Ovary (tissue), 9 donors: ENCODE data around the gene CDC42BPB. TPM values are rescaled to one million over a fixed set of nuclear protein-coding genes. Genes with fewer than 3 reads are reported as not detected.

ENCODE experiments used
- DNase-seq, 5 donors: peaks; one replicate each; pipeline ENCODE4 v3.0.0-alpha.2; 2019 to 2020
- H3K27ac ChIP-seq, 2 donors: fragments of 200-600 bp; one replicate each; pipeline versions ENCODE4 v1.5.1 to v1.8.0; 2019 to 2022
- H3K27me3 ChIP-seq: fragments of 200-600 bp; one replicate; pipeline ENCODE4 v1.8.0; 2022
- H3K36me3 ChIP-seq: fragments of 200-600 bp; sonication (generic); one replicate; pipeline ENCODE4 v1.5.1; 2019
- H3K4me1 ChIP-seq: one replicate; pipeline ENCODE4 v1.8.1; 2013; ENCODE audit warnings: mild to moderate bottlenecking, moderate library complexity; ENCODE audit not compliant: insufficient read depth
- H3K4me3 ChIP-seq: fragments of 200-600 bp; sonication (generic); one replicate; pipeline ENCODE4 v1.5.1; 2017
- H3K9me3 ChIP-seq, 2 donors: fragments of 200-600 bp in 1 of 2; sonication (generic) in 1 of 2; one replicate each; pipeline versions ENCODE4 v1.5.1 to v1.8.1; 2013 to 2019; ENCODE audit warnings: mild to moderate bottlenecking in 1 of 2, moderate library complexity in 1 of 2
- EP300 ChIP-seq: sonication (generic); formaldehyde crosslinking; IDR thresholded peaks from one replicate; pipeline ENCODE4 v1.6.1; 2017; ENCODE audit warnings: antibody characterized with exemption
- POLR2A ChIP-seq: fragments of 450-650 bp; IDR thresholded peaks from one replicate; pipeline ENCODE4 v1.6.1; 2017; ENCODE audit warnings: antibody characterized with exemption, mild to moderate bottlenecking, moderate library complexity
- WGBS, 3 donors: extraction: QIAGEN DNeasy Blood & Tissue Kit in 1 of 3; methylation state at CpG; one replicate each; pipeline versions ENCODE4 v1.1.5 to v1.1.7; 2013 to 2017; 5-methylcytosine and 5-hydroxymethylcytosine counted together
- intact Hi-C, 4 donors: fragments of 100-400 bp; cut with DNase I; formaldehyde crosslinking; loops; one replicate each; pipeline versions ENCODE4 v1.11.0 to v1.15.1; 2022 to 2023
- polyA plus RNA-seq, 2 donors: library from polyadenylated mRNA; stranded (reverse); fragments of 200-250 nt in 1 of 2; fragments of 350-450 nt in 1 of 2; fragmentation: Illumina TruSeq in 1 of 2; extraction: RNeasy Lipid Tissue Mini Kit (QIAGEN cat#74804) in 1 of 2; gene quantifications; one replicate each; pipeline ENCODE4 v1.2.3, GENCODE V29; 2013 to 2014
- total RNA-seq, 7 donors: library from RNA; depleted of rRNA in 2 of 7; stranded (reverse); fragments of >200 nt in 2 of 7; fragmentation: NEBNext Ultra II Directional in 3 of 7; extraction: Animal tissue kit (Norgen Biotek cat#: 25700) in 3 of 7; gene quantifications; one replicate each; pipeline versions ENCODE4 v1.1.0 to v1.2.4, GENCODE V29; 2016 to 2023
- TF ChIP-seq, protein P1 (sequence below), 3 donors: fragments of 450-650 bp in 2 of 3; fragments of 200-600 bp in 1 of 3; IDR thresholded peaks; one replicate each; pipeline versions ENCODE4 v1.5.1 to v1.8.0; 2016 to 2022; ENCODE audit warnings: antibody characterized with exemption in 3 of 3, mild to moderate bottlenecking in 1 of 3
- donor health status: DM: no; HTN: no; CAD: no; lungs with moderate emphysema.
- donor health status: DM: no; HTN: no; CAD: no.
- donor health status: Bipolar disorder and iron deficiency.
- donor health status: DM: yes; HTN: yes; CAD: no.
- donor health status: DM: no; HTN: no; CAD: no.
- donor health status: DM: yes; HTN: yes; CAD: no.

Gene CDC42BPB
- total and polyA plus RNA-seq, 9 donors: 50.0 to 103 (median 75.1) TPM

DNA sequence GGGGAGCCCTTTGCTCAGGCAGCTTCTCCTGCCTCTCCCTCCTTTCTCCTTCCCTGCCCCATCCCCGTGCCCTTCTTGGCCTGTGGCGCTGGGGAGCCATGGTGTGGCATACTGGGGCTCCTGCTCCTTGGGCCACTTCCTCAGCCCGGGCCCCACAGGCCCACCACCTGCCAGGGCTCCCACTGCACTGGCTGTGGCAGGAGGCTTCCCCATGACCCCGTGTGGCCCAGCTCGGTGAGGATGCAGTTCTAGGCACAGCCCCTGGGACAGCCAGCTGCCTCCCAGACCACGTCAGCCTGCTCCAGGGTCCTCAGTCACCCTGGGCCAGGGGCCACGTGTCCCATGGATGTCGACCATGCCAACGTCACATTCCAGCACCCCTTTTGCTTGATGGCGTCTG, 147.9 kb downstream of the CDC42BPB start:
- WGBS, 3 donors: 86 to 90% (median 88%) methylated on average over 10 of the region's 10 CpGs
- no peaks in the 10 kb centered on the region for H3K4me1 ChIP-seq
- TF ChIP-seq, protein P1, sequence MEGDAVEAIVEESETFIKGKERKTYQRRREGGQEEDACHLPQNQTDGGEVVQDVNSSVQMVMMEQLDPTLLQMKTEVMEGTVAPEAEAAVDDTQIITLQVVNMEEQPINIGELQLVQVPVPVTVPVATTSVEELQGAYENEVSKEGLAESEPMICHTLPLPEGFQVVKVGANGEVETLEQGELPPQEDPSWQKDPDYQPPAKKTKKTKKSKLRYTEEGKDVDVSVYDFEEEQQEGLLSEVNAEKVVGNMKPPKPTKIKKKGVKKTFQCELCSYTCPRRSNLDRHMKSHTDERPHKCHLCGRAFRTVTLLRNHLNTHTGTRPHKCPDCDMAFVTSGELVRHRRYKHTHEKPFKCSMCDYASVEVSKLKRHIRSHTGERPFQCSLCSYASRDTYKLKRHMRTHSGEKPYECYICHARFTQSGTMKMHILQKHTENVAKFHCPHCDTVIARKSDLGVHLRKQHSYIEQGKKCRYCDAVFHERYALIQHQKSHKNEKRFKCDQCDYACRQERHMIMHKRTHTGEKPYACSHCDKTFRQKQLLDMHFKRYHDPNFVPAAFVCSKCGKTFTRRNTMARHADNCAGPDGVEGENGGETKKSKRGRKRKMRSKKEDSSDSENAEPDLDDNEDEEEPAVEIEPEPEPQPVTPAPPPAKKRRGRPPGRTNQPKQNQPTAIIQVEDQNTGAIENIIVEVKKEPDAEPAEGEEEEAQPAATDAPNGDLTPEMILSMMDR (IDR thresholded peaks at IDR 0.05): no peak
- TF ChIP-seq POLR2A (no peak), EP300 (no peak)
- no peak for DNase-seq
- no peaks in the 10 kb centered on the region for H3K27me3 ChIP-seq
- no peaks in the 10 kb centered on the region for H3K9me3 ChIP-seq
- no peak overlapping the region for H3K27ac ChIP-seq
- intact Hi-C loops: no loop called here
- H3K36me3 ChIP-seq: no peaks in the 10 kb centered on the region
- H3K4me3 ChIP-seq: no peak overlapping the region

DNA sequence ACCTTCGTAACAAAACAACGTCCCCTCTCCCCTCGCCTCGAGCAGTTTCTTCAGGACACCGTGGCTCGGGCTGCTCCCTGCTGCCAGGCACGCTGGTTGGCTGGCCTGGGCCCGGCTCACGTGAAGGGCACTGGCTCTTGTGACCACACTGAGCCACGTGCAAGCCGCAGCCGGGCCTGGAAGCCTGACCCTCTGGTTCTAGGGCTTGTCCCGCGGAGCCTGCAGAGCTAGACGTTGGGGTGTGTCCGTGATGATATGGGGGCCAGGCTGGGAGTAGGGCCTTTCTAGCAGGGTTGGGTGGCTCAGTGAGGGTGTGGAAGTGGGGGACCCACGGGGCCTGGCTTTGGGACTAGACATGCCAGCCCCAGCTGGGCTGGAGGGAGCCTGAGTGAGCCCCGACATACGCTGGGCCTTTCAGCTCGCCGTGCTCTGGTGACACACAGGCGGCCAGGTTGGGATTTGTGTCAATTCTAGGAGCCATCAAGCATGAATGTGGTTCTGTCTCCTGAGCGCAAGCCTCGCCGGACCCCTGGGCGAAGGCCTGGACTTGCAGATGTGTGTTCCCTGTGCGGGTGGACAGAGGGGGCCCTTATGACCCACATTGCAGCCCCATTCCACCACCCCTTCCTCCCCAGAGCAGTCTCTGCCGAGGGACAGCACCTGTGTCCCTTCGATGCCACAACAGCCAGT, 148.4 kb downstream of the CDC42BPB start:
- WGBS, 3 donors: 90 to 95% (median 93%) methylated on average over 29 of the region's 29 CpGs
- no peaks in the 10 kb centered on the region for H3K9me3 ChIP-seq
- no peak for TF ChIP-seq POLR2A
- TF ChIP-seq, protein P1 (IDR thresholded peaks at IDR 0.05): no peak
- TF ChIP-seq EP300: no peak
- H3K4me1 ChIP-seq: no peaks in the 10 kb centered on the region
- H3K27me3 ChIP-seq: no peaks in the 10 kb centered on the region
- no peak overlapping the region for H3K27ac ChIP-seq
- no peaks in the 10 kb centered on the region for H3K36me3 ChIP-seq
- intact Hi-C loops: no loop called here
- no peak overlapping the region for H3K4me3 ChIP-seq
- DNase-seq: no peak

DNA sequence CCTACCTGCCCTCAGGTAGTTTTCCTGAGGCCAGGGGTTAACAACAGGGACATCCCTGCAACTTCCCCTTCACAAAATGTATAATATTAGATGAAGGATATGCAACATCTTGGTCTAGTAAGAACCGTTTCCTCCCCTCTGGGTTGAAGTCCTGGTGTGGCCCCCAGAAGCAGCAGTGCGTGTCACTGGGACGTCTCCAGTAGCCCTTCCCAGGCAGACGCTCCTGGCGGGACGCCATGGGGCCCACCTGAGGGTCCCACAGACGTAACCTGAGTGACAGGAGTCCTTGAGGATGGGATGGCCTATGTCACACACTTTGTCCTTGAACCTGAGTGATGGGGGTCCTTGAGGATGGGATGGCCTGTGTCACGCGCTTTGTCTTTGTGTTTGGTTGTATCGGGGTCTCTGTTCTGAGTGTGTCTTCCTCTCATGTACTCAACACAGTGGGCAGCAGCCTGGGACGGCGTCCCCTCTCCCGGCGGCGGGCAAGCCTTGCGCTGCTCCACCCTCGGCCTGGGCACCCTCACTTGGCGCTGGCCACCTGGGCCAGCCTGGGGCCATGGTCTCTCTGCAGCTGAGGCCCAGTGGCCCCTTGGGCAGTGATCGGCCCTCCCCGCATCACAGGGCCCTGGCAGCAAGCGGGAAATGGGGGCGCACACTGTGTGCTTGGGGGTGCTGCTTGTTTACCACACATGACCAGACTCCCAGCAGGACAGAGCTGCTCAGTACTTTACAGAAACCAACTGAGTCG, 149.2 kb downstream of the CDC42BPB start:
- Histone ChIP-seq H3K4me1 (no peaks in the 10 kb centered on the region), H3K9me3 (no peaks in the 10 kb centered on the region), H3K27me3 (no peaks in the 10 kb centered on the region), H3K27ac (no peak overlapping the region), H3K4me3 (no peak overlapping the region), H3K36me3 (no peaks in the 10 kb centered on the region)
- intact Hi-C loops: no loop called here
- TF ChIP-seq POLR2A: no peak
- TF ChIP-seq, protein P1 (IDR thresholded peaks at IDR 0.05): no peak
- TF ChIP-seq EP300: no peak
- no peak for DNase-seq
- WGBS, 3 donors: 92% methylated on average over 21 to 23 of the region's 23 CpGs

DNA sequence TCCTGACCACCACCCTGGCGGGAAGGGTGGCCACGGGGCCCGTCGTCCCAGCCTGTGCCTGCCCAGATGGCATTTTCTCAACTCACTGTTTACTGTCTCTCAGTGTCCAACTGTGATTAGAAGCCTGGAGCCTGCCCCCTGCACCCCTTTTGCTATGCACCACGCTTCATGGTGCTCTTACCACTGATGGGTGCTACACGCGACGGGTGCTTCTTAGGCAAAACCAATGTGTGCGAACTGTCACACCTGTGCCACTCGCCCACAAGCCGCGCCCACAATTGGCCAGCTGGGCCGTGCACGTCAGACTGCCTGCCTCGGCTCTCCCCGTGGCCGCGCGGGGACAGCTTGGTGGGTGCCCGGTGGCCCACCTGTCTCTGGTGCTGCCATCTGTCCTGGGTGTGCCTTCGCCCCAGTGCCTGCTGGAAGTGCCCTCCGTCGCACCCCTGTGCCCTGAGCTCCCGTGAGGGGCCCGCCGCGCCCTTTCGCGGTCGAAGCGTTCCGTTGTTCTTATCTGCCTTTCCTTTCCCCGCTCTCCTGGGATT, 150.0 kb downstream of the CDC42BPB start:
- Histone ChIP-seq H3K4me1 (no peaks in the 10 kb centered on the region), H3K4me3 (no peak overlapping the region), H3K36me3 (no peaks in the 10 kb centered on the region), H3K9me3 (no peaks in the 10 kb centered on the region), H3K27ac (no peak overlapping the region), H3K27me3 (no peaks in the 10 kb centered on the region)
- TF ChIP-seq POLR2A (no peak), EP300 (no peak)
- TF ChIP-seq, protein P1 (IDR thresholded peaks at IDR 0.05): no peak
- DNase-seq: no peak
- WGBS, 3 donors: 94 to 96% (median 96%) methylated on average over 33 of the region's 33 CpGs
- intact Hi-C loops: no loop called here
